ENCODE measurements around the gene TLCD1. TPM values are rescaled to one million over a fixed set of nuclear protein-coding genes. Genes with fewer than 3 reads are reported as not detected.

TLCD1 gene
- polyA plus RNA-seq, 1 of the 3 experiments (the other 2 are of a cell fraction), result 18.3 TPM

- Histone ChIP-seq H3K27me3 (ENCODE audit: insufficient read depth) (no peaks in the 10 kb centered on the region), H3K36me3 (replicated peaks in 1 of 2; ENCODE audit: control insufficient read depth in 1 of 2, insufficient read depth in 2 of 2, low read length in 1 of 2) (peaks cover 5 to 32% of the 10 kb centered on the region in 2 experiments), H3K4me2 (no peak overlapping the region), H3K9ac (no peak overlapping the region), H3K79me2 (ENCODE audit: insufficient read depth) (peaks cover 9% of the 10 kb centered on the region; the same call in 1 of the 2 replicates), H4K20me1 (ENCODE audit: insufficient read depth) (no peaks in the 10 kb centered on the region), H3F3A (replicated peaks; ENCODE audit: insufficient read depth) (peaks cover 29% of the 10 kb centered on the region), H3K27ac (ENCODE audit: low read depth in 2 of 2, low read length in 1 of 2) (peak overlapping the region in 1 of 2 experiments; percentile 23; a peak in 1 of 4 replicates), H3K9me3 (no peaks in the 10 kb centered on the region), H3K4me3 (ENCODE audit: low read depth in 2 of 2, low read length in 1 of 2) (no peak overlapping the region), H3K4me1 (ENCODE audit: control insufficient read depth in 1 of 2, insufficient read depth in 2 of 2, low read depth in 1 of 2, low read length in 1 of 2) (peaks cover 0 to 17% of the 10 kb centered on the region in 2 experiments; a peak in 2 of 4 replicates), H3K9me2 (no peaks in the 10 kb centered on the region), H2AFZ (ENCODE audit: low read depth) (no peak overlapping the region)
- ChIA-PET CTCF (interaction anchor here (0.6 to 3.1 kb wide), 5 partner anchors 17 to 62 kb away, joined by 3 to 17 read pairs (median 4); partner anchors contain the start of gene TLCD1), POLR2A (interaction anchor here (1.7 kb wide), 1 partner anchor 14 kb away, joined by 11 read pairs; the partner anchor contains the start of gene RPL23A)
- WGBS (ENCODE audit: low lambda C conversion rate), result 88% methylated on average over 7 of the region's 10 CpGs
- DNase-seq, result no peak
- no peak for TF ChIP-seq CHD2 (IDR thresholded peaks at IDR 0.05; ENCODE audit: low read length, partially characterized antibody)
- TF ChIP-seq SIN3A (IDR thresholded peaks at IDR 0.05; ENCODE audit: borderline replicate concordance, low read depth, low read length), result no peak
- TF ChIP-seq REST (IDR thresholded peaks at IDR 0.05; ENCODE audit: low read depth, low read length), result no peak
- no peak for TF ChIP-seq GABPA (IDR thresholded peaks at IDR 0.05; ENCODE audit: low read depth)
- TF ChIP-seq RCOR1 (IDR thresholded peaks at IDR 0.05; ENCODE audit: low read length), result no peak
- TF ChIP-seq MXI1 (IDR thresholded peaks at IDR 0.05; ENCODE audit: low read depth, low read length), result no peak
- TF ChIP-seq FOXJ3 (CRISPR knock-in tag; IDR thresholded peaks at IDR 0.05), result no peak
- no peak for TF ChIP-seq SMC3 (IDR thresholded peaks at IDR 0.05; ENCODE audit: low read depth, low read length)
- no peak for TF ChIP-seq YY1 (IDR thresholded peaks at IDR 0.05; ENCODE audit: low read depth)
- TF ChIP-seq MEF2A (IDR thresholded peaks at IDR 0.05; ENCODE audit: borderline replicate concordance, low read depth), result no peak
- no peak for TF ChIP-seq GATA2 (CRISPR knock-in tag; IDR thresholded peaks at IDR 0.05)
- TF ChIP-seq RAD21 (IDR thresholded peaks at IDR 0.05; ENCODE audit: low read length), result no peak
- TF ChIP-seq TAF1 (IDR thresholded peaks at IDR 0.05; ENCODE audit: borderline replicate concordance, low read depth, low read length), result no peak
- TF ChIP-seq FOSL2 (IDR thresholded peaks at IDR 0.05; ENCODE audit: borderline replicate concordance, low read depth), result no peak
- TF ChIP-seq USF1 (IDR thresholded peaks at IDR 0.05; ENCODE audit: borderline replicate concordance, low read depth), result no peak
- TF ChIP-seq RFX5 (IDR thresholded peaks at IDR 0.05; ENCODE audit: low read length), result no peak
- TF ChIP-seq RXRA (IDR thresholded peaks at IDR 0.05; ENCODE audit: borderline replicate concordance, low read depth), result no peak
- TF ChIP-seq POLR2AphosphoS5 (IDR thresholded peaks at IDR 0.05; ENCODE audit: low read depth, low read length), result no peak
Observed at GRCh38 chr17:28705728-28706334, 20.2 kb downstream of the TLCD1 start.

Data from SK-N-SH (cell line).